ENCODE data around the gene HNRNPA0. TPM values are rescaled to one million over a fixed set of nuclear protein-coding genes. Genes with fewer than 3 reads are reported as not detected.
A peak's percentile ranks its signal among the peaks of the same experiment; 100 is the strongest.

HNRNPA0 gene
- total RNA-seq (10 to 100 TPM; 27.0 to 31.2 TPM), polyA plus RNA-seq (10 to 100 TPM; 16.5 to 24.4 TPM)
- long read RNA-seq, donor 1, full-length matches to known transcripts, result 12 of 12 reads
- long read RNA-seq, donor 1, partial matches to known transcripts, result 0 of 12 reads
- long read RNA-seq, donor 1, other reads (novel, unspliced or antisense), result 0 of 12 reads
- long read RNA-seq, donor 2, full-length matches to known transcripts, result 16 of 16 reads
- long read RNA-seq, donor 2, partial matches to known transcripts, result 0 of 16 reads
- long read RNA-seq, donor 2, other reads (novel, unspliced or antisense), result 0 of 16 reads

- peak within 1 kb of the TSS; percentile 92 to 95 for H3K27ac ChIP-seq (ENCODE audit: low read depth in 1 of 2, low read length in 2 of 2)
Measured at GRCh38 chr5:137754188-137754960, at the start of gene HNRNPA0. Gene HNRNPA0, minus strand, starts transcription at chr5:137754363. Its CDS starts 297 bp downstream, at chr5:137754066.

GRCh38 chr5:137802282-137803210, 48.4 kb upstream of the HNRNPA0 start:
- WGBS, 2 donors, result 72 to 76% methylated on average over 6 of the region's 6 CpGs
- no peaks in the 10 kb centered on the region for H3K36me3 ChIP-seq (ENCODE audit: control insufficient read depth in 1 of 2, insufficient read depth in 2 of 2, low read length in 1 of 2)
- H3K4me3 ChIP-seq (ENCODE audit: low read length in 2 of 2), result no peak overlapping the region
- no peaks in the 10 kb centered on the region for H3K4me1 ChIP-seq (ENCODE audit: control insufficient read depth in 1 of 2, insufficient read depth in 2 of 2, low read length in 2 of 2)
- no peak for ATAC-seq (ENCODE audit: low FRiP score)
- H3K27ac ChIP-seq (ENCODE audit: low read depth in 1 of 2, low read length in 2 of 2), result no peak overlapping the region
- H3K27me3 ChIP-seq (ENCODE audit: control insufficient read depth in 1 of 2, insufficient read depth in 2 of 2, low read length in 1 of 2), result no peaks in the 10 kb centered on the region
- intact Hi-C loops (cut with DNase I), result no loop called here
- H3K9me3 ChIP-seq (ENCODE audit: control insufficient read depth, low read length), result no peaks in the 10 kb centered on the region
- DNase-seq, result no peak

More at GRCh38 chr5:137754188-137754960, at the start of gene HNRNPA0:
- no peaks in the 10 kb centered on the region for H3K27me3 ChIP-seq (ENCODE audit: control insufficient read depth in 1 of 2, insufficient read depth in 2 of 2, low read length in 1 of 2)
- intact Hi-C loops (cut with DNase I), result no loop called here
- no peaks in the 10 kb centered on the region for H3K9me3 ChIP-seq (ENCODE audit: control insufficient read depth, low read length)
- H3K4me1 ChIP-seq (ENCODE audit: control insufficient read depth in 1 of 2, insufficient read depth in 2 of 2, low read length in 2 of 2), result no peaks in the 10 kb centered on the region
- DNase-seq (peak; percentile 98 to 99), ATAC-seq (ENCODE audit: low FRiP score) (peak; percentile 98)
- H3K36me3 ChIP-seq (ENCODE audit: control insufficient read depth in 1 of 2, insufficient read depth in 2 of 2, low read length in 1 of 2), result no peaks in the 10 kb centered on the region
- 0 to 1% methylated on average over 58 to 79 of the region's 79 CpGs for WGBS, 2 donors
- peak within 1 kb of the TSS; percentile 62 to 89 for H3K4me3 ChIP-seq (ENCODE audit: low read length in 2 of 2)

- 77 to 82% methylated on average over 4 of the region's 4 CpGs for WGBS, 2 donors
- intact Hi-C loops (cut with DNase I), result no loop called here
- Histone ChIP-seq H3K27me3 (ENCODE audit: control insufficient read depth in 1 of 2, insufficient read depth in 2 of 2, low read length in 1 of 2) (no peaks in the 10 kb centered on the region), H3K4me3 (ENCODE audit: low read length in 2 of 2) (no peak overlapping the region), H3K36me3 (ENCODE audit: control insufficient read depth in 1 of 2, insufficient read depth in 2 of 2, low read length in 1 of 2) (no peaks in the 10 kb centered on the region), H3K9me3 (ENCODE audit: control insufficient read depth, low read length) (no peaks in the 10 kb centered on the region), H3K27ac (ENCODE audit: low read depth in 1 of 2, low read length in 2 of 2) (no peak overlapping the region), H3K4me1 (ENCODE audit: control insufficient read depth in 1 of 2, insufficient read depth in 2 of 2, low read length in 2 of 2) (no peaks in the 10 kb centered on the region)
- ATAC-seq (ENCODE audit: low FRiP score) (no peak), DNase-seq (no peak)
Measured at GRCh38 chr5:137800700-137801411, 46.7 kb upstream of the HNRNPA0 start.

GRCh38 chr5:137796279-137796678, 42.1 kb upstream of the HNRNPA0 start:
- intact Hi-C loops (cut with DNase I), result no loop called here
- Histone ChIP-seq H3K4me3 (ENCODE audit: low read length in 2 of 2) (no peak overlapping the region), H3K27ac (ENCODE audit: low read depth in 1 of 2, low read length in 2 of 2) (no peak overlapping the region), H3K9me3 (ENCODE audit: control insufficient read depth, low read length) (no peaks in the 10 kb centered on the region), H3K27me3 (ENCODE audit: control insufficient read depth in 1 of 2, insufficient read depth in 2 of 2, low read length in 1 of 2) (no peaks in the 10 kb centered on the region), H3K36me3 (ENCODE audit: control insufficient read depth in 1 of 2, insufficient read depth in 2 of 2, low read length in 1 of 2) (no peaks in the 10 kb centered on the region), H3K4me1 (ENCODE audit: control insufficient read depth in 1 of 2, insufficient read depth in 2 of 2, low read length in 2 of 2) (no peaks in the 10 kb centered on the region)
- WGBS, 2 donors, result 68 to 69% methylated on average over 3 of the region's 3 CpGs
- no peak for DNase-seq
- no peak for ATAC-seq (ENCODE audit: low FRiP score)

- no peak overlapping the region for H3K27ac ChIP-seq (ENCODE audit: low read depth in 1 of 2, low read length in 2 of 2)
- H3K36me3 ChIP-seq (ENCODE audit: control insufficient read depth in 1 of 2, insufficient read depth in 2 of 2, low read length in 1 of 2), result no peaks in the 10 kb centered on the region
- ATAC-seq (ENCODE audit: low FRiP score) (no peak), DNase-seq (no peak)
- no peak overlapping the region for H3K4me3 ChIP-seq (ENCODE audit: low read length in 2 of 2)
- H3K4me1 ChIP-seq (ENCODE audit: control insufficient read depth in 1 of 2, insufficient read depth in 2 of 2, low read length in 2 of 2), result no peaks in the 10 kb centered on the region
- intact Hi-C loops (cut with DNase I), result no loop called here
- 35 to 45% methylated on average over 4 to 5 of the region's 5 CpGs for WGBS, 2 donors
- H3K27me3 ChIP-seq (ENCODE audit: control insufficient read depth in 1 of 2, insufficient read depth in 2 of 2, low read length in 1 of 2), result no peaks in the 10 kb centered on the region
- no peaks in the 10 kb centered on the region for H3K9me3 ChIP-seq (ENCODE audit: control insufficient read depth, low read length)
Measured at GRCh38 chr5:137794863-137795262, 40.7 kb upstream of the HNRNPA0 start.

GRCh38 chr5:137792303-137792702, 38.1 kb upstream of the HNRNPA0 start:
- no peak for ATAC-seq (ENCODE audit: low FRiP score)
- DNase-seq, result no peak
- Histone ChIP-seq H3K27ac (ENCODE audit: low read depth in 1 of 2, low read length in 2 of 2) (no peak overlapping the region), H3K4me1 (ENCODE audit: control insufficient read depth in 1 of 2, insufficient read depth in 2 of 2, low read length in 2 of 2) (no peaks in the 10 kb centered on the region), H3K27me3 (ENCODE audit: control insufficient read depth in 1 of 2, insufficient read depth in 2 of 2, low read length in 1 of 2) (no peaks in the 10 kb centered on the region), H3K9me3 (ENCODE audit: control insufficient read depth, low read length) (no peaks in the 10 kb centered on the region), H3K4me3 (ENCODE audit: low read length in 2 of 2) (no peak overlapping the region), H3K36me3 (ENCODE audit: control insufficient read depth in 1 of 2, insufficient read depth in 2 of 2, low read length in 1 of 2) (no peaks in the 10 kb centered on the region)
- intact Hi-C loops (cut with DNase I), result no loop called here
- WGBS, 2 donors, result 95 to 97% methylated on average over 1 of the region's 1 CpG

- intact Hi-C loops (cut with DNase I), result no loop called here
- WGBS, 2 donors, result 89 to 90% methylated on average over 4 of the region's 4 CpGs
- Histone ChIP-seq H3K4me3 (ENCODE audit: low read length in 2 of 2) (no peak overlapping the region), H3K9me3 (ENCODE audit: control insufficient read depth, low read length) (no peaks in the 10 kb centered on the region), H3K4me1 (ENCODE audit: control insufficient read depth in 1 of 2, insufficient read depth in 2 of 2, low read length in 2 of 2) (no peaks in the 10 kb centered on the region), H3K27me3 (ENCODE audit: control insufficient read depth in 1 of 2, insufficient read depth in 2 of 2, low read length in 1 of 2) (no peaks in the 10 kb centered on the region), H3K27ac (ENCODE audit: low read depth in 1 of 2, low read length in 2 of 2) (no peak overlapping the region), H3K36me3 (ENCODE audit: control insufficient read depth in 1 of 2, insufficient read depth in 2 of 2, low read length in 1 of 2) (no peaks in the 10 kb centered on the region)
- no peak for ATAC-seq (ENCODE audit: low FRiP score)
- no peak for DNase-seq
Measured at GRCh38 chr5:137791799-137792198, 37.6 kb upstream of the HNRNPA0 start.

GRCh38 chr5:137791387-137791786, 37.2 kb upstream of the HNRNPA0 start:
- Histone ChIP-seq H3K9me3 (ENCODE audit: control insufficient read depth, low read length) (no peaks in the 10 kb centered on the region), H3K4me3 (ENCODE audit: low read length in 2 of 2) (no peak overlapping the region), H3K27ac (ENCODE audit: low read depth in 1 of 2, low read length in 2 of 2) (no peak overlapping the region), H3K27me3 (ENCODE audit: control insufficient read depth in 1 of 2, insufficient read depth in 2 of 2, low read length in 1 of 2) (no peaks in the 10 kb centered on the region), H3K4me1 (ENCODE audit: control insufficient read depth in 1 of 2, insufficient read depth in 2 of 2, low read length in 2 of 2) (no peaks in the 10 kb centered on the region), H3K36me3 (ENCODE audit: control insufficient read depth in 1 of 2, insufficient read depth in 2 of 2, low read length in 1 of 2) (no peaks in the 10 kb centered on the region)
- no peak for ATAC-seq (ENCODE audit: low FRiP score)
- intact Hi-C loops (cut with DNase I), result no loop called here
- 92 to 98% methylated on average over 2 of the region's 2 CpGs for WGBS, 2 donors
- DNase-seq, result no peak
